ENCODE measurements around the gene CHD5. TPM values are rescaled to one million over a fixed set of nuclear protein-coding genes. Genes with fewer than 3 reads are reported as not detected.

CHD5 gene
- total RNA-seq, 4 donors from 2014 or later = 0.14 to 1.6 (median 1.2) TPM

DNA sequence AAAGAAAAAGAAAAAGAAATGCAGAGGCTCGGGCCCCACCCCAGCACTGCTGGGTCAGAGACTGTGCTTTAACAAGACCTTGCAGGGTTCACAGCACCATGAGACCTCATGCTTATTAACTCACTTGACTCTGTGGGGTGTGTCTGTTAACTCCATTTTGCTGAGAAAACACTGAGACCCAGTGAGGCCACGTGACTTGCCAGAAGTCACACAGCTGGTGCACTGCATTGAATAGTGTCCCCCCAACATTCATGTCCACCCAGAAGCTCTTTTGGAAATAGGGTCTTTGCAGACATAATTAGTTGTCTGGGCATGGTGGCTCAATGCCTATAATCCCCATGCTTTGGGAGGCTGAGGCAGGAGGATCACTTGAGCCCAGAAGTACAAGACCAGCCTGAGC, 39.7 kb downstream of the CHD5 start:
- 62% methylated on average over 2 of the region's 2 CpGs; no CpG with 5 or more reads in 1 of the 2 donors for WGBS, 2 donors (ENCODE audit: low coverage in 1 of 2)
- in situ Hi-C loops (cut with MboI; ENCODE audit: low pct_ligation_motif_present in 1 of 4, low pct_unique_long_range_greater_than_20kb in 1 of 4, low sequenced_read_pairs in 3 of 4) = no loop called here
- Histone ChIP-seq H3K27me3 (no peaks in the 10 kb centered on the region), H3K36me3 (no peaks in the 10 kb centered on the region), H3K9me3 (no peaks in the 10 kb centered on the region), H3K4me3 (no peak overlapping the region), H3K4me1 (no peaks in the 10 kb centered on the region), H3K27ac (no peak overlapping the region)
- no peak for TF ChIP-seq EP300 (IDR thresholded peaks at IDR 0.05; ENCODE audit: low read depth)
- TF ChIP-seq POLR2AphosphoS5 (IDR thresholded peaks at IDR 0.05) = no peak
- no peak for TF ChIP-seq POLR2A (IDR thresholded peaks at IDR 0.05)
- TF ChIP-seq, protein P1, sequence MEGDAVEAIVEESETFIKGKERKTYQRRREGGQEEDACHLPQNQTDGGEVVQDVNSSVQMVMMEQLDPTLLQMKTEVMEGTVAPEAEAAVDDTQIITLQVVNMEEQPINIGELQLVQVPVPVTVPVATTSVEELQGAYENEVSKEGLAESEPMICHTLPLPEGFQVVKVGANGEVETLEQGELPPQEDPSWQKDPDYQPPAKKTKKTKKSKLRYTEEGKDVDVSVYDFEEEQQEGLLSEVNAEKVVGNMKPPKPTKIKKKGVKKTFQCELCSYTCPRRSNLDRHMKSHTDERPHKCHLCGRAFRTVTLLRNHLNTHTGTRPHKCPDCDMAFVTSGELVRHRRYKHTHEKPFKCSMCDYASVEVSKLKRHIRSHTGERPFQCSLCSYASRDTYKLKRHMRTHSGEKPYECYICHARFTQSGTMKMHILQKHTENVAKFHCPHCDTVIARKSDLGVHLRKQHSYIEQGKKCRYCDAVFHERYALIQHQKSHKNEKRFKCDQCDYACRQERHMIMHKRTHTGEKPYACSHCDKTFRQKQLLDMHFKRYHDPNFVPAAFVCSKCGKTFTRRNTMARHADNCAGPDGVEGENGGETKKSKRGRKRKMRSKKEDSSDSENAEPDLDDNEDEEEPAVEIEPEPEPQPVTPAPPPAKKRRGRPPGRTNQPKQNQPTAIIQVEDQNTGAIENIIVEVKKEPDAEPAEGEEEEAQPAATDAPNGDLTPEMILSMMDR (IDR thresholded peaks at IDR 0.05) = no peak
- DNase-seq = no peak
- intact Hi-C loops (cut with DNase I; ENCODE audit: low total_unique reads) = no loop called here

DNA sequence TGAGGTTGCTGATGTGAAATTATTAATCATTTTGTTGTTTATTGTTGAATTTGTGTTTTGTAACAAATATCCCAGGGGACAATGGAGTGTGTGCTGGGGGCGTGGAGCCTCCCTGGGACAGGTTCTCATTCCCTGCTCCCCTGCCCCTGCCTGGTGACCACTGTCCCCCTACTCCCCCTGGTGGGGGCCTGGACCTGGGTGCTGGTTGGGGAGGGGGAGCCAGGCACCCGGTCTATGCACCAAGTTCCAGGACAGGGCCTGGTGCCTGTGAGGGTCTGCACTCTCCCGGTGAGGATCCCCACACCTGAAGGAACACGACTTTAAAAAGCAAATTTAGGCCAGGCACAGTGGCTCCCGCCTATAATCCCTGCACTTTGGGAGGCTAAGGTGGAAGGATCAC, 42.4 kb downstream of the CHD5 start:
- Histone ChIP-seq H3K36me3 (no peaks in the 10 kb centered on the region), H3K4me1 (no peaks in the 10 kb centered on the region), H3K9me3 (no peaks in the 10 kb centered on the region), H3K27me3 (no peaks in the 10 kb centered on the region), H3K27ac (no peak overlapping the region), H3K4me3 (no peak overlapping the region)
- intact Hi-C loops (cut with DNase I; ENCODE audit: low total_unique reads) (no loop called here), in situ Hi-C loops (cut with MboI; ENCODE audit: low pct_ligation_motif_present in 1 of 4, low pct_unique_long_range_greater_than_20kb in 1 of 4, low sequenced_read_pairs in 3 of 4) (no loop called here)
- 70% methylated on average over 5 of the region's 5 CpGs; no CpG with 5 or more reads in 1 of the 2 donors for WGBS, 2 donors (ENCODE audit: low coverage in 1 of 2)
- TF ChIP-seq POLR2A (IDR thresholded peaks at IDR 0.05) (no peak), EP300 (IDR thresholded peaks at IDR 0.05; ENCODE audit: low read depth) (no peak), POLR2AphosphoS5 (IDR thresholded peaks at IDR 0.05) (no peak)
- TF ChIP-seq, protein P1 (IDR thresholded peaks at IDR 0.05) = no peak
- DNase-seq = no peak

DNA sequence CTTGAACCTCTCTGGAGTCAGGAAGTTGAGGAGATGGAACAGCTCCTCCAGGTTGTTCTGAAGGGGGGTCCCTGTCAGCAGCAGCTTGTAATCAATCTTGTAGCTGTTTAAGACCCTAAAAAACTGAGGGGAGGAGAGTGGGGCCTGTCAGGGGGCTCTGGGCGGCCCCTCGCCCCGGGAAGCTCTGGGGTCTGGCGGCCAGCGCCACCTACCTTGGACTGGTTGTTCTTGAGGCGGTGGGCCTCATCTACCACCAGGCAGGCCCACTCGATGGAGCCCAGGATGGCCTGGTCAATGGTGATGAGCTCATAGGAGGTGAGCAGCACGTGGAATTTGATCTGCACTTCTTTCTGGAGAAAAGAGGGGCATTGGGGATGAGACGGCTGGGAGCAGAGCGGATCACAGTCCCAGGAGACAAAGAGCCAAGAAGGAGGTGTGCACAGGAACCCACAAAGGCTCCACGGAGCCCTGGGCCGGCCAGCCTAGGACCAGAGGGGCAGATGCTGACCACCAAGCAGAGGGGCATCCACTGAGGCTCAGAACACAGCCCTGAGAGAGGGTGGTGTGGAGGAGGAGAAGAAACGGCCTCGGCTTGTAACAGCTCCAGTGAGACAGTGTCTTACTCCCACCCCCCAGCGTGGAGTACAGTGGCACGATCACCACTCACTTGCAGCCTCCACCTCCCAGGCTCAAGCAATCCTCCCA, 43.5 kb downstream of the CHD5 start:
- H3K4me3 ChIP-seq = no peak overlapping the region
- H3K27ac ChIP-seq = no peak overlapping the region
- no peaks in the 10 kb centered on the region for H3K9me3 ChIP-seq
- H3K27me3 ChIP-seq = no peaks in the 10 kb centered on the region
- in situ Hi-C loops (cut with MboI; ENCODE audit: low pct_ligation_motif_present in 1 of 4, low pct_unique_long_range_greater_than_20kb in 1 of 4, low sequenced_read_pairs in 3 of 4) (no loop called here), intact Hi-C loops (cut with DNase I; ENCODE audit: low total_unique reads) (no loop called here)
- DNase-seq = no peak
- TF ChIP-seq POLR2AphosphoS5 (IDR thresholded peaks at IDR 0.05) (no peak), EP300 (IDR thresholded peaks at IDR 0.05; ENCODE audit: low read depth) (no peak), POLR2A (IDR thresholded peaks at IDR 0.05) (no peak)
- TF ChIP-seq, protein P1 (IDR thresholded peaks at IDR 0.05) = no peak
- H3K4me1 ChIP-seq = no peaks in the 10 kb centered on the region
- H3K36me3 ChIP-seq = no peaks in the 10 kb centered on the region
- WGBS, 2 donors (ENCODE audit: low coverage in 1 of 2) = 86% methylated on average over 16 of the region's 16 CpGs; no CpG with 5 or more reads in 1 of the 2 donors

DNA sequence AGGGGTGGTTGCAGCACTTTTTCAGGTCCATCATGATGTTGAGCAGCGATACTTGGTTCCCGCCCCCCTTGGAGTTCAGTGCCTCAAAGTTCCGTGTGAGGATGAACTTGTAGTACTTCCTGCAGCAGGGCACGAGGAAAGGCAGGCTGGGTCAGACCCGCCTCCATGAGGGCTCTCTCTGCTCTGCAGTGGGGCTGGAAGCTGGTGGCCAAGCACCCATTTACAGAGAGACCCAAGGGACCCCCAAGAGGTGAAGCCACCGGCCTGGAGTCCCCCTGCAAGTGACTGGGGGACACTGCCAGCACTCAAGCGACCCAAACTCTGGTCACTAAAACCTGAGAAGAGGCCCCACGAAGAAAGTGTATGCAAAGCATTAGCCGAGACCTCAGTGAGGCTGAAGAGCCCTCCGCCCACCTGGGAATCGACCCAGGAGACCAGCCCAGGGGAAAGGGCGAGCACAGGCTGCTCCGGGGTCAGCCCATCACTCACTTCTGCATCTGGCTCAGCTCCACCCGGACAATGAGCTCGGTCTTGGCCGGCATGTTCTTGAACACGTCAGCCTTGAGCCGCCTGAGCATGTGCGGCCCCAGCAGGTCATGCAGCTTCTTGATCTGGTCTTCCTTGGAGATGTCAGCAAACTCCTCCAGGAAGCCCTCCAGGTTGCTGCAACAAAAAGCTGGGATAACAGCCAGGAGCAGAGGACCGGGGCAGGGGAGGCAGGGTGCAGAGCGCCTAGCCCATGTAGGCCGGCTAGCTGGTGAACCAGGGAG, 45.2 kb downstream of the CHD5 start:
- no peak for DNase-seq
- intact Hi-C loops (cut with DNase I; ENCODE audit: low total_unique reads) (no loop called here), in situ Hi-C loops (cut with MboI; ENCODE audit: low pct_ligation_motif_present in 1 of 4, low pct_unique_long_range_greater_than_20kb in 1 of 4, low sequenced_read_pairs in 3 of 4) (no loop called here)
- Histone ChIP-seq H3K9me3 (no peaks in the 10 kb centered on the region), H3K4me1 (no peaks in the 10 kb centered on the region), H3K4me3 (no peak overlapping the region), H3K27me3 (no peaks in the 10 kb centered on the region), H3K27ac (no peak overlapping the region), H3K36me3 (no peaks in the 10 kb centered on the region)
- TF ChIP-seq EP300 (IDR thresholded peaks at IDR 0.05; ENCODE audit: low read depth) (no peak), POLR2A (IDR thresholded peaks at IDR 0.05) (no peak), POLR2AphosphoS5 (IDR thresholded peaks at IDR 0.05) (no peak)
- TF ChIP-seq, protein P1 (IDR thresholded peaks at IDR 0.05) = no peak
- WGBS, 2 donors (ENCODE audit: low coverage in 1 of 2) = 78% methylated on average over 21 of the region's 22 CpGs; no CpG with 5 or more reads in 1 of the 2 donors
